Activated CD4-positive, CD25-positive, alpha-beta regulatory T cell treated with anti-CD3 and anti-CD28 coated beads, Interleukin-2, amount 50 U/mL, for 16 hours (primary cell): ENCODE measurements around the gene DUSP1.
"Not testable (repeated sequence)": the region's sequence is repeated elsewhere in the genome, so short reads cannot be mapped to it uniquely, and the experiment has no call there.

Experiments used
- DNase-seq: peaks from one replicate; pipeline ENCODE4 v3.0.0-alpha.2; 2020; ENCODE audit warnings: low read depth, low spot score

Gene DUSP1

DNA sequence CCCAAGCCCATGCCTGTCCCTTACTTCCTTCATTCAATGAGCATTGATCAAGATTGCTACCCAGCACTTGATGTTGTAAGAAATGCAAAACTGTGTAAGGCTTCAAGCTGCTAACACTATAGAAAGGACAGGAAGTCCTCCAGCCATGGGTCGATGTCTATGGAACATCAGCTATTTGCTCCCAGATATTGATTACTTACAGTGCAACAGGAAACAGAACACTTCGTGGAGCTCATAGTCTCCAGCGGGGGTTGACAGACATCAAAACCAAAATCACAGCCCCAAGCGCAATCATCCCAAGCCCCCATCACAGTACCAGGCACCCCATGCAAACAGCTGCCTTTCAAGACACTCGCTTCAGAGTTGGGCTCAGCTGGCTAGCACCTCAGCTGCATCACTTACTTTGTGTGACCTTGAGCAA is 26.8 kb upstream of the DUSP1 start:
- no peak for DNase-seq

DNA sequence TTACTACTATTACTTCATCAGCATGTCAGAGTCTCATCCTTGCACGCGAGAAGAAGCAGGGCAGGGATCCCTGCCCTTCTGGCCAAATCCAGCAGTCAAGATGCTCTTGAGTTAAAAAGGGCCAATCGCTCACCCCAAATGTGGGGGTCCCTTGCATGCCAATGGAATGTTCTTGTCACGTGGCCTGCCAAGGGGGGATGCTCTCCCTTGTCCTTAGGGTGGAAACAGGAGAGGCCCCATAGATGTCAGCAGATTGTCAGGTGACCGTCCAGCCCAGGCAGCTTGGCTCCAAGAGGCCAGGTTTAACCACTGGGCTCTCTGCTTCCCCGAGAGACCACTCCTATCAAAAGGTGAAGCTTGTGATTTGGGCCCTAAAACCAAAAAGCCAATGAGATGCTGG is 25.3 kb upstream of the DUSP1 start:
- no peak for DNase-seq

- no peak for DNase-seq
Observed at GRCh38 chr5:172795318-172795977, 24.5 kb upstream of the DUSP1 start.

GRCh38 chr5:172793577-172794488 is 22.8 kb upstream of the DUSP1 start:
- no peak for DNase-seq

DNA sequence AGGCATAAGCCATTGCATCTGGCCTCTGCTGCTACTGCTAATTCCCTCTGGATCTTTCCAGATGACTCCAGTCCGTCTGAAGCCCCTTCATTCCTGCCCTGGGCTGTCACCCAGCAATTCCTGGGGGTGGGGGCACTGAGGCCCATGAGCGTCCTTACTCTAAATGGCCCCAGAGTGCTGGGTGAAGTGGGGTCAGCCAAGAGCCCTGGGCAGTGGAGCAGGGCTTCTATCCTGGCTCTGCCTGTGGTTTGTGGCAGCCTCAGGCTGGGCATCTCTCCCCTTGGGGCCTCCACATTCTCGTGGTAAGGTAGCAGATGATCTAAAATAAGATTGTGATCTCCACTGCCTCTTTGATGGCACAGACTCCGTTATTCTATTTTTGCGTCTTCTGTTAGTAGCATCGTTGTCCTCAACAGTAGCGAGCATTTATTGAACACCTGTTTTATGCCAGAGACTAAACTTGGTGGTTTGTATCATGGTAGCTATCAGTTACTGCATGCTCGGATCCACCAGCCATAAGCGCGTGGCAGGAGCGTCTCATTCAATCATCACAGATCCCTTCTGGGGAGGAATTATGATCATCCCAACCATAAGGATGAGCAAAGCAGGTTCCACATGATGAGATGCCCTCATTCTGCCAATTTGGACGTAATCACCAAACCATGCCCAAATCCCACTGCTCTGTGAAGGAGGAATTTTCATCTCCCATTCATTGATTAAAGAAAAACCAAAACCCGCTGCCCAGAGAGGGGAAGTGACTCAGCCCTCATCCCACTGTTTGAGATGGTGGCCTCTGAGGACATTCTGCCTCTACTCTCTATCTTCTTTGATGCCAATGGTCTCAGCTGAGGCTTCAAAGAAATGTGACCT is 21.9 kb upstream of the DUSP1 start:
- no peak for DNase-seq

DNA sequence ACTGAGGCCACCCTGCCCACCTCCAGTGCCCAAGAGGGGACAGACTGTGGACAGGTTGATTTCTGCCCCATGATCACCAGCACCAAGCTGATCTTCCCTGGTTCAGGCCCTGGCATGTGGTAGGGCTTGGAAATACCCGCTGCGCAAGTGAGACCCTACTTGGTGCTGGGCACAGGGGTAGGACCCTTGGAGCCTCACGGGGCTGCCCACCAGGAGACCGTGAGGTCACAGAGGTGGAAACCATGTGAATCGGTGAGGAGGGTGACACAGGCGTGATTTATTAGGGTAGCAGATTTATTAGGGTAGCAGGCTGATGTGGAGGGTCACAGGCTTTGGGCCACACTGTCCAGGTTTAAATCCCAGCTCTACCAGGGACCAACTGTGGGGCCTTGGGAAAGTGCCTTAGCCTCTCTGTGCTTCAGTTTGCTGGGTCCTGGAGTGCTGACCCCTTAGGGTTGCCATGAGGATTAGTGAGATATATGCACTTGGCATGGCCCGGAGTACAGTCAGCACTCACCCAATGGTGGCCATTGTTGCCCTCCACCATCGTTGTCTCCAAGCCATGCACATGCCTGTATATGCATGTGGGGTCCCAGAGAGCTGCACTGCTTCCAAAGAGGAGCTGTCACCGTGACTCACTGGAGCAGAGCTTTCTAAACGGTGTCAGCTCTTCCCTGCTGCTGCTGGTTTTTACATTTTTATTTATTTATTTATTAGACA is 20.9 kb upstream of the DUSP1 start:
- no peak for DNase-seq

DNA sequence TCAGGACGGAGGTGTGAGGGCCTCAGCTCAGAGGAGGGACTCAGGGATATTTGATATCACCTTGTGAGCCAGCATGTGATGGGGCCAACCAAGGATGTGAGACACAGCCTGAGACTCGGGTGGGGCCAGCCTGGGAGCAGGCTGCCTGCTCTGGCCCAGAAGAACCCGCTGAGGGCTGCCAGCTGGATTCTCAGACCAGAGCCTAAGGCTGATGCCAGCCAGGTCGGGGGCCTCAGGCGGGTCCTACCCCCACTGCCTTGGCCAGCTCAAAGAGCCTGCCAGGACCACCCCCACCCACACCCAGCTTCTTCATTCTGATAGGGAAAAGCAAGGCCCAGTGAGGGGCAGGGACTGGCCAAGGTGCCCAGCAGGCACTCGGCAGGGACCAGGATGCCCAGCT is 20.3 kb upstream of the DUSP1 start:
- DNase-seq: no peak

GRCh38 chr5:172790496-172790889 is 19.5 kb upstream of the DUSP1 start:
- DNase-seq: no peak

DNA sequence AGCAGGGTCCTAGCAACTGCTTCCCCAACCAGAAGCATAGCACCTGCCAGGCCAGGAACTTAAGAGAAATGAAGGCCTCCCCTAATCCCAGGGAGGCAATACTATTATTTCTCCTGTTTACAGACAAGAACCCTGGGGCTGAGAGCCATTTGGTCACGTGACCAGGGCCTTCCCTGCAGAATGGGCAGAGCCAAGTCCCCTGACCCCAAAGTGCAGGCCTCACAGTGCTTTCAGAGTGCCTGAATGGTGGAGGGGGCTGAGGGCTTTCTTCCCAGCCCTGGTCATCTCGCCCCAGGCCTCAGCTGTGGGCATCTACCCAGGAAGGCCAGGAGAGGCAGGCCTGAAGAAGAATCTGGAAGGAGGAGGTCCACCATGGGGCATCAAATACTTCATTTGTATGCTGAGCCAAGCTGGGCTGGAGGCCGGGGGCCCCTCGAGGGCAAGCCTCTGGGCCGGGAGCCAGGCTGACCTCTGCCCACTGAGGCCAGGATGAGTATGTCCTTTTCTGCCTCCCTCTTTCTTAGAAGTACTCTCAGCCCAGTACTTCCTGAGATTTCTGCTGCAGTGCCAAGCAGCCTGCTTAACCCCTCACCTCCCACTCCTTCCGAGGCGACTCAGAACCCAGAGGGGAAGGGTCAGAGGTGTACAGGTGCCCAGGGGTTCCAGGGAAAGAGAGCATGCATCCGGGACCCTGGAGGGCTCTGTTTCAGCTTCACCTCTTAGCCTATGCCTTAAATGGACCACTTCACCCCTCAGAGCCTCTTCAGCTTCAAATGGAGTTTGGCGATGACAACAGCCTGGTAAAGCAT is 18.9 kb upstream of the DUSP1 start:
- no peak for DNase-seq

DNA sequence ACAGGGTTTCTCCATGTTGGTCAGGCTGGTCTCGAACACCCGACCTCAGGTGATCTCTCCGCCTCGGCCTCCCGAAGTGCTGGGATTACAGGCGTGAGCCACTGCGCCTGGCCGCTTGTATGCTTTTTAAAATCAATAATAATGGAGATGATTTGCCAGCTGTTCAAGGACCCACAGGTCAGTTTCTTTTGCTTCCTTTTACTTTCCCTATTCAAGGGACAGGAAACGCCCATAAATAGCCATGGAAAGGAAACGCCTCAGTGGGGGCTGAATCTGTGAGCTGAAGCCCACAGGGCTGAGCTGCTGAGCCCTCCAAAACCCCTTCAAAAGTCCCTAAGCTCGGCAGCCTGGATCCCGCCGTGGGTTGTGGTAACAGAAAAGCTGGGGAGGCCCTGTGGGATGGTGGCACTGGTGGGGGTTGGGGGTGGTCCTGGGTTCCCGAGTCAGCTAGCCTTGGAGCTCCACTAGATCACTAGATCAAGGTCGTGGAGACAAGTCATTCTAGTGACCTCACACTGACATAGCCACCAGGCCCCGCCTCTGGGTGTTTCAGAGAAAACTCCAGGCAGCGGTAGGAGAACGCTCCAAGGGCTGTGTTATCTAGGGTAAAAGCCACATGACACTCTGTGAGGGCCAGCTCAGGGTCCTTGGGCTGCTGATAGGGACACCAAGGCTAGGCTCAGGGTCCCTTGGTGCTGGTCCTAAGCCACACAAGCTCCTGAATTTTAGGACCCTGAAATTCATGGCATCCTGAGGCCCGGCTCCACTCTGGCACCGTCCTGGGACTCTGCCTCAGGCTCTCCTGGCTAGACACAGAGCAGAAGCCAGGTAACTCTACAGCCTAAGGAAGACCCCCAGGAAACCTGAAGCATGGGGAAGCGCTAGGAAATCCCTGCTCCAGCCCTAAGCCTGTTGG is 18.0 kb upstream of the DUSP1 start:
- DNase-seq: no peak

- not testable (repeated sequence) for DNase-seq
Observed at GRCh38 chr5:172787538-172787937, 16.5 kb upstream of the DUSP1 start.

DNA sequence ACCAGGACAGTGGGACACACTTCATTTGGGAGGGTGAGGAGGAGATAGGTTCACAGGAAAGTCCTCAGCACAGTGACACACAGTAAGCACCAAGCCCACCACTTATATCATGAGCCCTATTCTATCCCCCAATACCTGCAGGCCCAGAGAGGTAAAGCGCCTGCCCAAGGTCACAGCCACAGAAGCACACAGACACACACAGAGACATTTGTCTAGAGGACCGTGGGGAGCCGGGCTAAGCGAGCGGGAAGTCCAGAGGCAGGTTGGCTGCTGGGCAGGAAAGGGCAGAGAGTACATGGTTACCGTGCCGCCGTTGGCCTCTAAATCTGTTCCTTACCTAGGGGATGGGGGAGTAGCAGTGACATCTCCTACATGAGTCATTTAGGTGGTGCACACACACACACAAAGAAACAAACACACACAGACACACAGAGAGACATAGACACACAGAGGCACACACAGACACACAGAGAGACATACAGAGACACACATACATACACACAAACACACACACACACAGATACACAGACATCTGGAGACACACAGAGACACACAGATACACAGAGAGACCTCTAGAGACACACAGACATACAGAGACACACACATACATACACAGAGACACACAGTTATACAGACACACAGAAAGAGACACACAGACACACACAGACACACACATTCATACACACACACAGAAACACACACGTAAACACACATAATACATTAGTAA is 15.9 kb upstream of the DUSP1 start:
- no peak for DNase-seq

DNA sequence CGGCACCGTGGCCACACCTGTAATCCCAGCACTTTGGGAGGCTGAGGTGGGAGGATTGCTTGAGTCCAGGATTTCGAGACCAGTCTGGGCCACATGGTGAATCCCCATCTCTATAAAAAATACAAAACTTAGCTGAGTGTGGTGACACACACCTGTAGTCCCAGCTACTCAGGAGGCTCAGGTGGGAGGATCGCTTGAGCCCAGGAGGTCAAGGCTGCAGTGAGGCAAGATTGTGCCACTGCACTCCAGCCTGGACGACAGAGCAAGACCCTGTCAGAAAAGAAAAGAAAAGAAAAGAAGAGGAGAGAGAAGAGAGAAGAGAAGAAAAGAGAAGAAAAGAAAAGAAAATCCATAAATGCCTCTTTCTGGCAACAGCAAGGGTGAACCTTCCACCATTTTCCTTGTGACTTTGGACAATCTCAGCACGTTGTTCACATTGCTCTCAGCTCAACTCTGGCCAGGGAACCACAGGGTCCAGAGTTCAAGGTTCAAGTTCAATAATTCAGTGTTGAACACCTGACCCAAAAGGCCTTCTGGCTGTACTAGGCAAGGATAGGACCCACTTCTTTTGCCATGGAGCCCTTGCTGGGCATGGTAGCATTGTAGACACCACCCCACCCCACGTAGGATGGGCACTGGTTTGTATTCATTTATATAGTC is 14.6 kb upstream of the DUSP1 start:
- DNase-seq: no peak

- DNase-seq: not testable (repeated sequence)
Observed at GRCh38 chr5:172784162-172784561, 13.2 kb upstream of the DUSP1 start.

DNA sequence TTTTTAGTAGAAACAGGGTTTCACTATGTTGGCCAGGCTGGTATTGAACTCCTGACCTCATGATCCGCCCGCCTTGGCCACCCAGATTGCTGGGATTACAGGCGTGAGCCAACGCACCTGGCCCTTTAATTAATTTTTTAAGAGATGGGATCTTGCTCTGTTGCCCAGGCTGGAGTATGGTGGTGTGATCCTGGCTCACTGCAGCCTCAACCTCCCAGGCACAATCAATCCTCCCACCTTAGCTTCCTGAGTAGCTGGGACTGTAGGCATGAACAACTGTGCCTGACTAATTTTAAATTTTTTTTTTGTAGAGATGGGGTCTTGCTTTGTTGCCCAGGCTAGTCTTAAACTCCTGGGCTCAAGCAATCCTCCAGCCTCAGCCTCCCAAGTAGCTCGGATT is 12.3 kb upstream of the DUSP1 start:
- DNase-seq: not testable (repeated sequence)

- no peak for DNase-seq
Observed at GRCh38 chr5:172782169-172783039, 11.4 kb upstream of the DUSP1 start.

- DNase-seq: no peak
Observed at GRCh38 chr5:172779691-172780341, 8.8 kb upstream of the DUSP1 start.
